Measurements from ENCODE around the gene TGFBR1.
"Not testable (repeated sequence)": the region's sequence is repeated elsewhere in the genome, so short reads cannot be mapped to it uniquely, and the experiment has no call there.

TGFBR1 gene

DNA sequence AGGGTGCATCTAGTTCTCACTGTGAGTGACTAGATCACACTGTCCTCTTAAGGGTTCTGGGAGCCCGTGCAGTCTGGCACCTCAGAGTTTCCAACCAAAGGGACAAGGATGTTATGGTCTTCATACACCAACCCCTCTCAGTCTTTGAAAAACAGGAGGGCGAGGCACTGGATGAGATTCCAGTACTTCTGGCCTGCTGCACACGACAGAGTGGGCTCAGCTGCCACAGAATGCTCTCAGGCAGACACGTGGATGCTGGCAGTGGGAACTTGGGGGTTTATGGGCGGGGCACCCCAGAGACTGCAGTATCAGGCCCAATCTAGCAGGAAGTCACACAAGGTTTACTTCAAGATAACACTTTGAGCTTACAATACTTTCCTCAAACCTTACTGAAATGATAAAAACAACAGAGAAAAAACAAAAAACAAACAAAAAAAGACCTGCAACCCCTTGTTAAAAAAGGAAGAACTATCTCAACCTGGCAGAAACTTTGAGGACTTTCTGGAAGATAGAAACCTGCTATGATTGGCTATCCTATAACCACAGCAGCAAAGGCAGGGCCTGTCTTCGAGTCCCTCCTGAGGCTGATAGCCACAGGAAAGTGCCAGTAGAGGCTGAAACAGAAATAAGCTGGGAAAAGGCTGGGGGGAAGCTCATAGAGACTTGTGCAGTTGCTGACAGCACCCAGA lies 28.3 kb upstream of the TGFBR1 start:
- no peak for DNase-seq

GRCh38 chr9:99078717-99079116 lies 26.2 kb upstream of the TGFBR1 start:
- DNase-seq = no peak

- DNase-seq = no peak
Measured at GRCh38 chr9:99079542-99079941, 25.4 kb upstream of the TGFBR1 start.

DNA sequence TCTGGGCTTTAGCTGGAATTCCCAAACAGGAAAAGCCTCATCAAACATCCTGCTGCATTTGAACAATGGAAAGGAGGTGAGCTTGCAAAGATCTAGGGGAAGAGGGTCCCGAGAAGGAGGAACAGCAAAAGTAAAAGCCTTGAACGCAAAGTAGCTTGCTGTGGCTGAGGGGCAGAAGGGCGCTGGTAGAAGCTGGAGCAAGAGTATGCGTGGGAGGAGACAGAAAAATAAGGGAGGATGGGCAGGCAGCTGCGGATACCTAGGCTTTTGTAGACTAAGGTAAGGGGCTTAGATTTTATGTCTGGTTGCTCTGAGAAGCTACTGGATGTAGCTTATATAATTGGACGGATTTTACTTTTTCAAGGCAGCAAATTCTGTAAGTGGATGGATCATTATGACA lies 21.9 kb upstream of the TGFBR1 start:
- no peak for DNase-seq

GRCh38 chr9:99085949-99086948 lies 18.7 kb upstream of the TGFBR1 start:
- DNase-seq = peak; percentile 85

DNA sequence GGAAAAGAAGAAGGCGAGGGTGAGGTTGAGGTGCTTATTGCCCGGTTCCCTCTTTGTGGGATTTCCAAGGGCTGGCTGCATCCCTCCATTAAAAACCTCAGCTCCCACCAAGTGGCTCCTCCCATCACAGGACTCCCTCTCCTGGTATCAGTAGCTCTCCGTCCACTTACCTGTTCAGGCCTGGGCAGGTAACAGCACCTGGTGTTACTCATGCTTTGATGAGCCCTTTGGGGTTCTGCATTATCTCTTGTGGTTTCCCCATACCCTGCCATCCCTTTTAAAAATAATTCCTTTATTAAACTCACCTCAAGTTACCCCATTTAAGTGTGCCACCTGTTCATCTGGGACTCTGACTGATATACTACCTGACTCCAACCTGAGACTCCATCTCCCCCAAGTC lies 17.5 kb upstream of the TGFBR1 start:
- no peak for DNase-seq

DNA sequence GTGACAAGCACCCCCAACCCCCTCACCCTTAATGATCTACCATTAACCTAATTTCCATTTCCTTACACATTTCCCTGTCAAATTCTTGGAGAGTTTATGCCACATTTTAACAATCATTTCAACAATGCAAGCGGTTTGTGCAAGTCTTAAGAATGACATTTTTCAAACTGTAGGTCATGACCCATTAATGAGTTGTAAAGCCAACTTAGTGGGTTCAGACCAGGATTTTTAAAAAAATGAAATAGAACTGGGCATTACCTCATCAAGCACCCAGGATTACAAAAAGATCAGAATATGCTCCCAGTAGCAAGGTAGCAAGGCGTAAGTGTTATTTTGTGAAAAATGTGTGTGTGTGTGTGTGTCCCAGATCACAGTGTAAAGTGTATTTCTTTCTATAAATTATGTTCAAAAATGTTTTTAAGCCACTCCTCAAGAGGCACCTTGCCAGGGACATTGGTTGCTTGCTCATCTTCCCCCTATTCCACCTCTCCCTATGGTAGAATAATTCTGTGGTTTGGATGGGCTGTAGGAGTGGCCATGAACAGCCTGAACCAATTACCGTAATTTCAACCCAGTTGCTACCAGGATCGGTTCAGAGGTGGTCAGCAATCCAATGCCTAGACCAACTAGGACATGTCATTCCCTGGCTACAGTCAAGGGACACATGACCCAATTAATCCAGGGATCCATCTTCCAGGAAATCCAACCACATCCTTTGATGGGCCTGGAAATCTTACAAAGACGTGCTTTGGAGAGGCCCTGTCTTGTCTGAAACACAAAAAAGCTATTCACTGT lies 14.4 kb upstream of the TGFBR1 start:
- DNase-seq = no peak

- DNase-seq = no peak
Measured at GRCh38 chr9:99092643-99093491, 12.0 kb upstream of the TGFBR1 start.

GRCh38 chr9:99093492-99093791 lies 11.5 kb upstream of the TGFBR1 start:
- no peak for DNase-seq

DNA sequence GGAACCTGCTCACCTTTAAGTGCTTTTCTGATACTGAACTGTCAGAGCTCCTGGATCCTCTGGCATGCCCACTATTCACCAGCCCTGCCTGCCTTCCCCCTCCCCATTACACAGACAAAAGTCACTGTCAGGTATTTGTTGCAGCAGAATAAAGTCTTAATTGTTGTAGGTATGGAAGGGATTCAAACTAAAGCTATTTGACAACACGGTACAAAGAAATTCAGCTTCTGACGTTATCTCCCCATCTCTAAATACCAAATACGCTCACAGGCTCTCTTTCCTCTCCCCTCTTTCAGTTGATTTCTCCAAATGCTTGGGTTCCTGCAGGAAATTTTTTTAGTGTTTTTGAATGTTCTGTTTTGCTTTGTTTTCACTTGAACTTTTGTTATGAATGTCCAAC lies 9.3 kb upstream of the TGFBR1 start:
- no peak for DNase-seq

DNA sequence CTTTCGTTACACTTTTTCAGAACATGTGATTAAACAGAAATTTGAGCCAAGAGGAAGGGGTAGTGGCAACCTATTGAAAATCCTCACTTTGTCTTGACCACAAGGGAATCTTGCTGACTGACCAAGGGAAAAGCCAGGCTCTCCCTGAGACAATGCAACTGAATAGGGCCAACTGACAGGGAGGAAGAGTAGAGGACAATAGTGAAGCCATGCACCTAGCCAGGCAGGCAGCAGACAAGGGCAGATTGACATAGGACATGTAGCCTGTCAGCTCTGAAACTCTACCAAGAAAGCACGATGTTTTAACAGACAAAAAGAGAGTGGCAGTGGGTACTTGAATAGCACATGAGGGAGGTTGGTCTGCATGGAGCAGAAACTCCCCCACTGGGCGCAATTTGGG lies 8.5 kb upstream of the TGFBR1 start:
- no peak for DNase-seq

- DNase-seq = not testable (repeated sequence)
Measured at GRCh38 chr9:99099806-99100585, 4.9 kb upstream of the TGFBR1 start.

DNA sequence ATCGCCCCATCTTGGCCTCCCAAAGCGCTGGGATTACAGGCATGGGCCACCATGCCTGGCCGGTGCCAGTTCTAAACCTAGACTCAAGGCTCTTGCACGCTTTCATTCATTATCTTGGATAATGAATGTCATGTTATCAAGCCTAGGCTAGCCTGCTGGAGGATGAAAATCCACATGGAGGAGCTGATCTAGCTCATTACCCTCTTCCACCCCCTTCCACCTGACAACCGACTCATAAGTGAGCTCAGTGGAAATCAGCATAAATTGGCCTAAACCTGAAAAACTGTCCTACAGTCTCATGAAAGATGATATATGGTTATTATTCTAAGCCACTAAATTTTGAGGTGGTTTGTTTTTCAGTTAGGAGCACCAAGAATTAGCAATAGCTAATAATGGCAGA lies 3.6 kb upstream of the TGFBR1 start:
- no peak for DNase-seq

GRCh38 chr9:99101812-99102211 lies 3.1 kb upstream of the TGFBR1 start:
- DNase-seq = no peak

- DNase-seq = no peak
Measured at GRCh38 chr9:99103054-99103895, 1.6 kb upstream of the TGFBR1 start.

DNA sequence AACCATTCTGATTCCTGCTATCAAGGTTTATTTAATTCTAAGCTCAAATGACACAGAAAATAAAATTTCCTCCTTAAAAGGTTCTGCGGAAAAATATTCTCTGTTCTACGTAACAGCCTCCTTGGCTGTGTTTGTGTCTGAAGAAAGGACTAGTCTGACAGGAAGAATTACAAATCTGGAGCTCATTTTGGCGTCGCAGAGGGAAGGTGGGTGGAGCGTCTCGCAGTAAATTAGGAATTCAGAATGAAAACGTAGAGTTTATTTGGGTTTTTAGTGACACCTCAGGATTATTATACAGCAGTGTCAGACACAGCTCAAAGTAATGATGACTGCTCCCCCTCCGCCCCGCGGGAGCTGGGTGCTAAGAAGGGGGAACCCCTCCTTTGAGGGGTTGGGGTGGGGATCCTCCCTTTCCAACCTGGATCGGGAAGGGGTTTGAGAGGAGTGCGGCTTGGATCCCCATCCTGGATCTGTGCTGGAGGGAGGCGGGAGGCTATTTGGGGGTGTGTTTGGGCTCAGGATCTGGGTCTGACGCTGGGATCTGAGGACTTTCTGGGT lies 933 bp upstream of the TGFBR1 start:
- no peak for DNase-seq

DNA sequence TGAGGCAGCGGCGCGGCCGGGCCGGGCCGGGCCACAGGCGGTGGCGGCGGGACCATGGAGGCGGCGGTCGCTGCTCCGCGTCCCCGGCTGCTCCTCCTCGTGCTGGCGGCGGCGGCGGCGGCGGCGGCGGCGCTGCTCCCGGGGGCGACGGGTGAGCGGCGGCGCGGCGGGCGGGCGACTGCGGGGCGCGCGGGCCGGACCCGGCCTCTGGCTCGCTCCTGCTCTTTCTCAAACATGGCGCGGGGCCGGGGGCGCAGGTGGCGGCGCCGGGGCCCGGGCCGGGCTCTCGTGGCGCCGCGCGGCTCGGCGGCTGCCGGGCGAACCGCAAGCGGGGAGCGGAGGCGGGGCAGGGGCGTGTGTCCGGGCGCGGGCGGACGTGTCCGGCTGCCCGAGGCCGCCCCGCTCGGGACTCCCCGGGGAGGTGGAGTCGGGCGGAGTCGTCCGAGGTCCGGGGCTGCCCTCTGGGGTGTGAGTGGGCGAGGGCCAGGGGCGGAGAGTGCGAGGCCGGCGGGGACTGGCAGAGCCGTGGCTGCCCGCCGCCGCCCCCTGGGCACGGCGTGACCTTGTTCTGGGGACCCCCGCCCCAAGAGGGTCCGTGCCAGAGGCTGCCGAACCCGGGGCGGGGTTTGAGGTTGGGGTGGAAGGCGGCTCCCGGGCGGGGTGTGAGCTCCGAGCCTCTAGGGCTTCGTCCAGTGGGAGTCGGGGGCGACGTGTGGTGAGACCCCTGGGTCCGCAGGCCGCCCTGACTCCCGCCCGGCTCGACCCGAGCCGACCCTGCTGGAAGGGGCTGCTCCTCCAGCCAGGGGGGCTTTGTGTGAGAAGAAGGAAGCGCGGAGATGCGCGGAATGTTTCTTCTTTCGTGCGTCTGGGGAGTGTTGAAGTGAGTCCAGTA lies 485 bp downstream of the TGFBR1 start:
- peak; percentile 89 for DNase-seq

DNA sequence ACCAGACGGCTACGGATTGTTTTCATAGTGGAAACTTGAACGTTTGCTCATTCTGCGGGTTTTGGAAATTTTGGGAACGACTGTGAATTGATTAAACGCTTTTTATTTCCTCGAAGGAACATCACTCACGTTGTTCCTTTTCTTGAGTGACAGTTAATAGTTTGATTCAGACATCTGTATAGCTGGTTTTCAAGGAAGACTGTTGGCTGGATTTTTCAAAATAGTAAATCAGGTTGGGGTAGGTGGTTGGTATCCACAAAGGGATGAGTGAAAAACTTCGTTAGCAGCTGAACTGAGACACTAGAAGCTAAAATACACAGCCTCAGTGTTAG lies 1.1 kb downstream of the TGFBR1 start:
- no peak for DNase-seq

GRCh38 chr9:99107421-99107820 lies 2.5 kb downstream of the TGFBR1 start:
- DNase-seq = no peak

- peak; percentile 27 for DNase-seq
Measured at GRCh38 chr9:99108131-99108530, 3.2 kb downstream of the TGFBR1 start.

All from inflammatory macrophage treated with lipopolysaccharide for 4 hours (primary cell).